SK-N-MC (cell line): ENCODE data around the gene IQSEC1.

Experiments
- EZH2 ChIP-seq: fragments of 200-600 bp; sonication (generic); IDR thresholded peaks from one replicate; pipeline ENCODE4 v1.6.1; 2017; ENCODE audit warnings: antibody characterized with exemption
- FOXP2 ChIP-seq: optimal IDR thresholded peaks from 2 replicates; pipeline ENCODE3; 2011; ENCODE audit warnings: mild to moderate bottlenecking, moderate library complexity; ENCODE audit not compliant: insufficient read depth; ENCODE audit errors: extremely low read length, control extremely low read depth
- POLR2AphosphoS5 ChIP-seq: IDR thresholded peaks from 2 replicates; pipeline ENCODE4 v1.6.1; 2012; ENCODE audit warnings: mild to moderate bottlenecking, low read depth, low read length, borderline replicate concordance

DNA sequence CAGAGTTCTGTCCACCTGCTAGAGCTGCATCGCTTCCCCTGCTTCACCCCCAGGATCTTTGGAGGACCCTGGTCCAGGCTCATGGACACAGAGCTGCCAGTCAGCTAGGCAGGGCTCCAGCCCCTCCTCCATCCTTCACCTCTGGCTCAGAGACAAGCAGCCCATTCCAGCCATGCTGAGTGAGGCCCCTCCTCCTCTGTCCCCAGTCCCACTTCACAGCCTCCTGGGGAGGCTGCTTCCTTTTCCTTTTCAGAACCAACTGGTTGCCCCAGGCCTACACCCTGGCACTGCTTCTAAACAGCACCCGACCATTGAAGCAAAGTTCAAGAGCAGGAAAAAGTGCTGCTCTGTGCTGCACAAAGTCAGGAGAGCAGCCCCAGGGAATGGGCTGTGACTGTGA is 22.2 kb downstream of the IQSEC1 start:
- no peak for TF ChIP-seq POLR2AphosphoS5
- no peak for TF ChIP-seq EZH2
- TF ChIP-seq FOXP2: no peak
